Measurements from ENCODE around the gene PPIE.

Gene PPIE

GRCh38 chr1:39808784-39809517 is 70.3 kb downstream of the PPIE start:
- FAIRE-seq, result no peak

- no peak for FAIRE-seq
Observed at GRCh38 chr1:39812913-39813312, 74.2 kb downstream of the PPIE start.
